Measurements from ENCODE around the gene SAPCD2. TPM values are rescaled to one million over a fixed set of nuclear protein-coding genes. Genes with fewer than 3 reads are reported as not detected.
A peak's percentile ranks its signal among the peaks of the same experiment; 100 is the strongest.

The SAPCD2 gene
- total RNA-seq, 4 donors from 2014 or later, result 0.15 to 5.9 (median 1.0) TPM; not detected in 1

DNA sequence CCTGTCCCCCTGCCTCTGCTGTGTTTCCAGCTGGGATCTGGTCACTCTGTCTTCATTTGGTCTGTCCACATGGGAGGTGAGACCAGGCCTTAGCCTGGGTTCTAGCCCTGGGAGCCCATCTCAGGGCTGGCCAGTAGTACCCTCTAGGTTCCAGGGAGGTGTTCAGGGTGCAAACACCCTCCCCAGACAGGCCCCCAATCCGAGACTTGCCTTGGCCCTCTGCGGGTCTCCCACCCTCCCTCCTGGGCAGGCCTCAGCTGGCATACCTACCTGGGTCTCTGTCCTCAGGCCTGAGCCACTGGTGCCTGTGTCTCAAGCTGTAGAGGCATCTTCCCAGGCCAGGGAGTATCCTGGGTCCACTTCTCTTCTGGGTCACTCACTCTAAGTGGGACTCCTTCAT is 925 bp upstream of the SAPCD2 start:
- H3K36me3 ChIP-seq, result no peaks in the 10 kb centered on the region
- H3K9me3 ChIP-seq, result no peaks in the 10 kb centered on the region
- H3K4me1 ChIP-seq, result peaks cover 0 to 15% of the 10 kb centered on the region in 2 donors
- no peak overlapping the region for H3K27ac ChIP-seq
- no peak for DNase-seq
- peaks cover 0 to 10% of the 10 kb centered on the region in 2 donors for H3K27me3 ChIP-seq
- no peak overlapping the region for H3K4me3 ChIP-seq
- TF ChIP-seq POLR2A (IDR thresholded peaks at IDR 0.05), result no peak
- TF ChIP-seq, protein P1, sequence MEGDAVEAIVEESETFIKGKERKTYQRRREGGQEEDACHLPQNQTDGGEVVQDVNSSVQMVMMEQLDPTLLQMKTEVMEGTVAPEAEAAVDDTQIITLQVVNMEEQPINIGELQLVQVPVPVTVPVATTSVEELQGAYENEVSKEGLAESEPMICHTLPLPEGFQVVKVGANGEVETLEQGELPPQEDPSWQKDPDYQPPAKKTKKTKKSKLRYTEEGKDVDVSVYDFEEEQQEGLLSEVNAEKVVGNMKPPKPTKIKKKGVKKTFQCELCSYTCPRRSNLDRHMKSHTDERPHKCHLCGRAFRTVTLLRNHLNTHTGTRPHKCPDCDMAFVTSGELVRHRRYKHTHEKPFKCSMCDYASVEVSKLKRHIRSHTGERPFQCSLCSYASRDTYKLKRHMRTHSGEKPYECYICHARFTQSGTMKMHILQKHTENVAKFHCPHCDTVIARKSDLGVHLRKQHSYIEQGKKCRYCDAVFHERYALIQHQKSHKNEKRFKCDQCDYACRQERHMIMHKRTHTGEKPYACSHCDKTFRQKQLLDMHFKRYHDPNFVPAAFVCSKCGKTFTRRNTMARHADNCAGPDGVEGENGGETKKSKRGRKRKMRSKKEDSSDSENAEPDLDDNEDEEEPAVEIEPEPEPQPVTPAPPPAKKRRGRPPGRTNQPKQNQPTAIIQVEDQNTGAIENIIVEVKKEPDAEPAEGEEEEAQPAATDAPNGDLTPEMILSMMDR (IDR thresholded peaks at IDR 0.05), result no peak
- intact Hi-C loops (cut with DNase I; ENCODE audit: low total_unique reads), result no loop called here

DNA sequence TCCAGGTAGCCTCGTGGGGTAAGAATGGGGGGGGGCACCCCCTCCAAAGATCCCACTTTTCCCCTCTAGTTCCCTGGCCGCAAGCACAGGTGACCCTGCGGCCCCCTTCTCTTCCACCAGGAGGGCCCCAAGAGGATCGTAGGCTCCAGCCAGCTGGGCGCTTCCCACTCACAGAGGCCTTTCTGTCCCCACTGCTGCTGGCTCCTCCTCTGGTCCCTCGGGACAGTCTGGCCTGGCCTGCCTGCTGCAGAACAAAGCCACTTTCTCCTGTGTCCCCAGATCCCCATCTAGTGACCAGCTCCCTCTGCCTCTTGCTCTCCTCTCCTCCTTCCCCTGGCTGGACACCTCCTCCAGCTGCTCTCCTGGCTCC is 534 bp upstream of the SAPCD2 start:
- H3K4me3 ChIP-seq, result peak overlapping the region; percentile 7 to 21

DNA sequence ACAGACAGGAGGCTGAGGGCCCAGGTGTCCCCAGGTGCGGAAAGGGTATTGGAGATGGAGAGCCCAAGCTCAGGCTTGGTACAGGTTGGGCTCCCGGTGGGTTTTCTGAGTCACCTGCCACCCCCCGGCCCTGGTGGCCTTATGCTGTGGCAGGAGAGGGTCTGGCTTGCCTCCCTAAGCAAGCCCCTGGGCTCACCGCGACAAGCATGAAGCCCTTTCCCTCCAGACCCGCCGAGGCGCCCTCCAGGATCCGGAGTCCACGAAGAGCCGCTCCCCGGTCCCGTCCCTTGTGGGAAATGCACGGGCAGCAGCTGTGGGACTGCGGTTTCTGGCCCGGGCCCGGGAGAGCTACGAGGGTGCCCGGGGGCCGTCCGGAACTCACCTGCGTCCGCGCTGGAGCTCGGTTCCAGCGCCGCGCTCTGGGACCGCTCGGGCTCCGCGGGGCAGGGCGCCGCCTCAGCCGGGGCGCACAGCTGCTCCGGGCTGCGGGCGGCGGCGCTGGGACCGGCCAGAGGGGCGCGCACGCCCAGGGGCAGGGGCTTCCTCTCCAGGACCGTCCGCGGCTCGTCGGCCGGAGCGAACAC is 757 bp downstream of the SAPCD2 start:
- TF ChIP-seq, protein P1 (IDR thresholded peaks at IDR 0.05), result no peak
- H3K4me3 ChIP-seq, result no peak overlapping the region
- intact Hi-C loops (cut with DNase I; ENCODE audit: low total_unique reads), result no loop called here
- no peak for DNase-seq
- H3K27me3 ChIP-seq, result peaks cover 0 to 10% of the 10 kb centered on the region in 2 donors
- no peak overlapping the region for H3K27ac ChIP-seq
- H3K36me3 ChIP-seq, result no peaks in the 10 kb centered on the region
- H3K9me3 ChIP-seq, result no peaks in the 10 kb centered on the region
- H3K4me1 ChIP-seq, result peaks cover 0 to 15% of the 10 kb centered on the region in 2 donors

More for the DNA sequence above, 534 bp upstream of the SAPCD2 start:
- Histone ChIP-seq H3K4me1 (peaks cover 0 to 15% of the 10 kb centered on the region in 2 donors), H3K9me3 (no peaks in the 10 kb centered on the region), H3K36me3 (no peaks in the 10 kb centered on the region), H3K27me3 (peaks cover 0 to 10% of the 10 kb centered on the region in 2 donors), H3K27ac (no peak overlapping the region)
- DNase-seq, result no peak
- TF ChIP-seq, protein P1 (IDR thresholded peaks at IDR 0.05), result no peak
- TF ChIP-seq POLR2A (IDR thresholded peaks at IDR 0.05), result no peak
- intact Hi-C loops (cut with DNase I; ENCODE audit: low total_unique reads), result no loop called here

DNA sequence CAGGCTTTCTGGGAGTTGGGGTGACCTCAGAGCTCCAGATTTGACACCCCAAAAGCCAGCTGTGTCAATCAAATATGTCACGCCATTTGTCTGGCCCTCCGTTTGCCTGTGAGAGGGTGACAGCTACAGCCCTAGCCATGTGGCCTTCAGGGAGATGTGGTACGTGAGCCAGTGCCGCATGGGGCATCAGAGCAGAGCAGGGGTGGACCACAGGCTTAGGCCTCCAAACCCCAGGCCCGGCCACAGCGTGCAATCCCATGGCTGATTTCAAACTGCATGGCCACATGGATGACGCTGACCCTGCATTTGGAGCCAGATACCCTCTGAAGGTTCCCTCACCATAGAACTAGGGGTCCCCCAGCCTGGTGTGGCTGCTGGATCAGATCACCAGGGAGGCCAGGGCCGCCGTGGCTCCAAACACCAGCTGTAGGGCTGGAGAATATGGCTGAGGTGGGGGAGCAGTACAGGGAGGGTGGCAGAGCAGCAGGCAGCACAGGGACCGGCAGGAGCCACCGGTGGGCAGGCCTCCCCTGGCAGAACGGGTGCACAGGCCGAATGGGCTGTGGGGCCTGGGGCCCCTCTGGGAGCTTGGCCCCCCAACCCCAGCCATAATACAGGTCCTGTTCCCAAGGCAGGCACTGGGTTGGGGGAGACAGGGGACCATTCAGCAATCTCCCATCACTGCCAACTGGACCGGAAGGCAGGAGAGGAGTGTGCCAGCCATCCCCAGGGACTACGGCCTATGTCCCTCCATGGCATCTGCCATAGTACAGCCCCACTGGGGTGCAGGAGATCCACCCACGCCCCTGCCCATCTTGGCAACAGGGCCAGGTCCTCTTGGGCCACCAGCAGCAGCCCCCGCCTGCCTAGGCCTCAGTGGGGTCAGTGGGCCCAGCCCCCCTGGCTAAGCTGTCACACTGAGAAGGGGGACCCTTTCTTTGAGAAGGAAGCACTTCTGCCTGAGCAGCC is 1.5 kb downstream of the SAPCD2 start:
- H3K36me3 ChIP-seq, result no peaks in the 10 kb centered on the region
- TF ChIP-seq, protein P1 (IDR thresholded peaks at IDR 0.05), result no peak
- TF ChIP-seq POLR2A (IDR thresholded peaks at IDR 0.05), result no peak
- H3K9me3 ChIP-seq, result no peaks in the 10 kb centered on the region
- peaks cover 0 to 15% of the 10 kb centered on the region in 2 donors for H3K4me1 ChIP-seq
- H3K27me3 ChIP-seq, result peaks cover 0 to 10% of the 10 kb centered on the region in 2 donors
- intact Hi-C loops (cut with DNase I; ENCODE audit: low total_unique reads), result no loop called here
- DNase-seq, result no peak
- no peak overlapping the region for H3K4me3 ChIP-seq
- no peak overlapping the region for H3K27ac ChIP-seq

Data from uterus (tissue), 4 donors.